GM04504 (cell line): ENCODE results near the gene RBM18.

Experiments used
- DNase-seq: peaks from one replicate; pipeline ENCODE4 v3.0.0-alpha.2; 2012; ENCODE audit warnings: low read depth

Gene RBM18

DNA sequence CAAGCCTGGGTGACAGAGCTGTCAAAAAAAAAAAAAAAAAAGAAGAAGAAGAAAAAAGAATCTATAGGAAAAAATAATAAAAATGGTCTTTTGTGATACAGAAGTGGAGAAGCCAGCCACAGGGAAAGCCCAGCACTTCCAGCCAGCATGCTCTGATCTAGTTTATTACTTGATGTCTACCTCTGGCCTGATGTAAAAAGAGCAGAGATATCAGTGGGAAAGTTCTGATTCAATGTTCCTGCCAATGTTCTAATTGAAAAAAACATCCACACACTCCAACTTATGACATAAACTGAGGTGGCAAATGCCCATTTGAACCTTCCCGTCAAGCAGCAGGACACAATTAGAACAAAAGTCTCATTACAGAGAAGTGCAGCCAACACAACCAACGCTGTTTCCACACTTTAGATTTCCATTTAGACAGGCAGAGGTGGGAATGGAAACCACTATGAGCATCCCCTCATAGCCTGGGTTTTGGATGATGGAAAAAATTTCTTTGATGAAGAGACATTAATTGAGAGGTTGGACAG lies 5.7 kb downstream of the RBM18 start:
- no peak for DNase-seq

DNA sequence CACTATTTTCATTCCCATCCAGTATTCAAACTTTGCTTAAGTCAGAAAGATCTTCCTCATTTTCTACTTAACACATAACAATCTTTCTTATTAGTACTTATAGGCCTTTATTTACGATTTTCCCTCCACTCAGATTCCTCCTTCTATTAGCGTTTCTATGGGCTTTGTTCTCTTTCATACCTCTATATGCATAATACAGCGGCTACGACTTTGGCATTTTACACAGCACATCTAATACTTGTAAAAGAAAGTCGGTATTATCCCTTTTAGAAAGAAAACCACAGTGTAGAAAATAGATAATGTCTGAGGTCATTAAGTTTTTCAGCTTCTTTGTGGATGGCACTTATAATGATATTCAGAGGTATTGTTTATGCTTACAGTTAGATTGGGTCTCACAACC lies 8.4 kb downstream of the RBM18 start:
- no peak for DNase-seq

DNA sequence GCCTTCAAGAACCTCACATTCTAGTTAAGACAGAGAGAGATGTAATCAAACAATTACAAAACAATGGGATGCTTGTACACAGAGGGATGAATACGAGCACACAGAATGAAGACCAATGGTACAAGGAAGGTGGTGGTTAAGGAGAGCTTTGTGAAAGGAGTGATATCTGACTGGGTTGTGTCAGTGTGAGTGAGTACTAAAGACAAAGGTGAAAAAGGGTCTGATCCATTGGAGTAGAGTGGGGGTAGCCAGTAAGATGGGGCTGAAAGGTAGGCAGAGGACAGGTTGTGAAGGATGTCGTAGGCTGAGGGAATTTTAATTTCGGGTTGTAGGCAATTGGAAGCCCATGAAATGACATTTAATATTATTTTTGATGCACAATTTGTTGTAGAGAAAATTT lies 9.9 kb downstream of the RBM18 start:
- DNase-seq = no peak

DNA sequence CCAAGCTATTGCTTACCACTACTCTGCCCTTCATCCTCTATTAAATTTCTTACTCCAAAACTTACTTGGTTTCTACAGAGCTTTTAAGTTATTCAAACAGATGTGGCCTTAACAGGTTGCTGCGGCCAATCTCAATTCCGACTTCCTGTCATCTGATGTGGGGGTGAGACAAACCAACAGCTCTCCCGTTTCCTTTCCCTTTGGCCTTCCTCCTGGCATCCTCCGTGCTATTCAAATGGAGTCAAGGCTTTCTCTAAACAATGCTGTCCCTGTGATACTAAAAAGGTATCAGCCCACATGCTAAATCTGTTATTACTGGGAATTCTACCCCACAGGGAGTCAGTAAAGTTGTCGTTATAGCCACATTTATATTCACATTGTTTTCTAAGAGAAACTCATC lies 11.8 kb downstream of the RBM18 start:
- DNase-seq = no peak

DNA sequence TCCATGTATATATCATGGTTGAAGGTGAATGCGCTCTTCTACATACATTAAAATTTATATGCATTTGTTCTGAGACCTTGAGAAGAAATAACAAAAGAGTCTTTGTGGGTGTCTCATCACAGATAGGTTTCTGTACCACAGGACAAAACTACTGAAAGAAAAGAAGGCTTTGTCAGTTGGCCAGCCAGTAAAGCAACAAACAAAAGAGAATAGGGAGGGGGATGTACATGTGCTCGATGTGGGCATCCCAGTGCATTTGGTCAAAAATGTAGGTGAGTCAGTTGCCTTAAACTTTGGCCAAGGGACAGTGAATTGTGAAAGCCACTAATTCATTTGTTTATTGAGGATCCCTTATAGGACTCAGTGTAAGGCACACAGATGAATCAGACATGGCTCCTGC lies 13.3 kb downstream of the RBM18 start:
- DNase-seq = no peak

DNA sequence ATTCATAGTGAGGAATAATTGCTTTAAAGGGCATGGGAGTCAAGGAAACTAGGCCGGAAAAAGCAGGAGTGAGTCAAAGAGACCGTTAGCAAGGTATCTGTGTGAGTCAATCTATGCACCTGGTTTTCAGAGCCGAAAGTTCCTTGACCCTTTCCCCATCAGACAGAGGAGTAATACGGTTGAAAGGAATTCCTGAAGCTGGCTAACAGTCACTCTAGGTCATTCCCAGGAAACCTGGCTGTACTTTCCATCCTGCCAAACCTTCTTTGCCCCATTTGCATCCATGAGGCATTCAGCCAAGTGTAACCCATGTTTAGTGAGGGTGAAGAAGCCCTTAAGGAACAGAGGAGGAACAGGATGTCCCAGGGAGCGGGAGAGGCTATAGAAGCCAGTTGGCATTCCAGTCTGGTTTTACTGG lies 16.2 kb downstream of the RBM18 start:
- no peak for DNase-seq

DNA sequence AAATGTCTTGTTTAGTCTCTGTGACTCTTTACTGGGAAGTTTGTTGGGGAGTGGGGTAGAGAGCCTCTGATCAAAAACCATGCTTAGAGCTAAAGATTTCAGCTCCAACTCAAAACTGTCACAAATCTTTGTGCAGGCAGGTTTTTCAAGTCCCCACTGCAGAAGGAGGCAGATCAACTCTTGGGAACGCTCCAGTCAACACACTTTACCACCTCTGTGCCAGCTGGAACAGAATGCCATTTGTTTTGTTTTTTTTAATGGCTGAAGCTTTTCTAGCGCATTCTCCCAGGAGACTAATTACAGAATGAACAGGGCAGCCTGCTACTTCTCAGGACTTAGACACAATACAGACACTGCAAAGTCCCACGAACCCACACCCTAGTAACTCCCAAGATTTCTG lies 18.0 kb downstream of the RBM18 start:
- DNase-seq = no peak

DNA sequence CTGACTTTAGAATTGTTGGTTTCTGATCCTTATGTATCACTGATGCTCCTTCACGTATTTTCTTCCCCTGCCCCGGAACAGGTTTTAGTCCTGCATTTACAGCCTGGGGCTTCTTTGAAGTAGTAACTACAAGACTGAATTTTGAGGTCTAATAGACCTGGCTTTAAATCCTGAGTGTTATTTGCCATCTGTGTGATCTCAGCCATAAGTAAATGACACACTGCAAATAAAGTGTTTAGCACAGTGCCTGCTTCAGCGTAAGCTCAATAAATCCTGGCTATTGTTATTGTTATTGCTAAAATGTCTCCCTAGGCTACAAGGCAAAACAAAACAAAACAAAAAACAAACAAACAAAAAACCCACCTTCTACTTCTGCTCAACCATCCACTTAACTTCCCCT lies 20.3 kb downstream of the RBM18 start:
- no peak for DNase-seq

DNA sequence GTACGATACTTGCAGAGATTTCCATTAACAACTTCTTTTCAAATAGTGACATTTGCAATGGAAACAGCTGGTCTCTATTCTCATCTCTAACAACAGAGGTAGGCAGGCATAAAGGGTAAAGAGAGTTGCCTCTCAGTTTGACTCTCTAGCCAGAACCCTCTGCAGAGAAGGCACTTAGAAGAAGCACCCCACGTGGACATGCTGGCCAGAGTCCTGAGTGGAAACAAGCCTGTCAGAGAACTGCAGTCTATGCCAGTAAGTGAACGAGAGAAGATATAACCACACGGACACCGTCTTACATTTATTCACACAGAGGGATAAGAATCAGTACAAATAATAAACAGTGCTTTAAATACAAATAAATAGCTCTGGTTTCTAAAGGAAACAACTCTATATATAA lies 24.9 kb downstream of the RBM18 start:
- DNase-seq = no peak

DNA sequence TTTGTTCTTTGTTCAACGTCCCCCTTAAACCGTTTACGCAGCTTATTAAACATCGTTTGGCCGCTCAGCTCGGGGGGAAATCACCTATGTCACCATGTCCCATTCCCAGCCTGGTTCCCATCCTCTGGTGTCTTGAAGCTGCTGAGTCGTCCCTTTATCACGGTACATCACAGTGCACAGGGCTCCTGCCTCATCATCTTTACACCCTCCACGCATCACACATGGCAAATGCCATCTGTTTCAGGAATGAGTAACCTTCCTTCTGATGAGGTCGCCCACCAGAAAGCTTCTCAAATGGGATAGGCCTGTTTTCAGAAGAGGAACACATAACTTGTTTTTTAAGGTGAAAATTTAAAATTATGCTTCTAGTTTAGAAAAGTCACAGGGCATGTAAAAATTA lies 28.0 kb downstream of the RBM18 start:
- DNase-seq = no peak

DNA sequence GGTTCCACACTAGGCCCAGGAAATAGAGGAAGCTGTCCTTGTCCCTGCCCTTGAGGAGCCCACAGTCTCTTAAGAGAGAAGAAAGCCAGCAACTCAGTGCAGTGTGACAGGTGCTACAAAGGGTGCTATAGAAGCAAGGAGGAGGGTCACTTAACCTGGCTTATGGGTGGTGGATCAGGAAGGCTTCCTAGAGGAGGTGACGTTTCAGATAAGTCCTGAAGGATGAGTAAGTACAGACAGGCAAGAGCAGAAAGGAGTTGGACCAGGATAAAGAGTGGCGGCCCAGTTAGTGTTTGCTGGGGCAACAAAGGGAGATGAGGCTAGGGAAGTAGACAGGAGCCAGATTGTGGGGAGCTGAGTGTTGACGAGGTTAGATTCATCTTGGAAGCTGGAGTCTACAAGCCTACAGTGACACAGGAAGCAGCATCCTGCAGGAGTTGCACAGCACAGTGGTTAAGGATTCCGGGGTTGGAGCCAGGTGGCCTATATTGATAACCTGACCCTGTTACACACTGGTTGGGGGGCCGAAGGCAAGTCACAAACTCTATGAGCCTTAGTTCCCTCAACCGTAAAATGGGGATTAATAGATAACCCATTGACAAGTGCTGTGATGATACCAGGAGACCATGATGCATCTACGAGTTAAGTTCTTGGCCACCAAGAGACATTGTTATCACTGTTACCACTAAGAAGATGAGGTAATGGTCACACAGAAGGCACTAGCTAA lies 30.5 kb downstream of the RBM18 start:
- DNase-seq = no peak

DNA sequence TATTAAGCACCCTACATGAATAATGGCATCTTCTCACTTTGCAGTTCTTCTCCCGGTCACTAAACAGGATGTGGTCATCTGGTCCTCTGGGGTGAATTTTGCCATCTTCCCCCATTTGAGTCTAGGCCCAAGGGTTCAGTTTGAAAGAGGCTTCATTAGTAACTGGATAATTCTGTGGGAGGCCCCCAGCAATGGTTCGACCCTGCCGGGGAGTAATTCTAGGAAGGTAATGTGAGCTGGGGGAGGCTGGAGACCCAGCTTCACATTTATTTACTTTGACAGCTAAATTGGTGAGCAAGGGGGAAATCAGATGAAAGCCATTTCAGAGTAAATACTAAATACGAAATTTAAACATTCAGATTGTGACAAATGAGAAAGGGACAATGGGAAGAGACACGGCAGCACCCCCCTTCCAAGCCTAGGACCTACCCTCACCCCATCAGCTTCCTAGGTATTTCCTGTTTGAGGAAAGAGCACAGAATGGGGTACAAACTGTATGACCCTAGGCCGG lies 31.8 kb downstream of the RBM18 start:
- DNase-seq = no peak

DNA sequence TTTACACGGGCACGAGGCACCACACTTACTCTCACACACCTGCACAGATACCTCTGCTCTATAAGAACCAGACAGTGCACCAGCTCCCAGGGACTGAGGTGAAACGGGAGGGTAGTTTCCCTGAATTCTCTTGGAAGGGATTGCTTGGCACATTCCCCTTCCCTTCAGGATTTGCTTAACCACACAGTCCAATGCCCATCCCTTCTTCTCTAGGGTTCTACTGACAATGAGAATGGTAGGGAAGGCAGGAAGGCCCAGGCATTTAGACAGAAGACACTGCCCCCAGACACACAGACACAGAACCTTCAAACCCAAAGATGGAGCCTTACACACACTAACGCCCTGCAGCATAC lies 35.2 kb downstream of the RBM18 start:
- no peak for DNase-seq

DNA sequence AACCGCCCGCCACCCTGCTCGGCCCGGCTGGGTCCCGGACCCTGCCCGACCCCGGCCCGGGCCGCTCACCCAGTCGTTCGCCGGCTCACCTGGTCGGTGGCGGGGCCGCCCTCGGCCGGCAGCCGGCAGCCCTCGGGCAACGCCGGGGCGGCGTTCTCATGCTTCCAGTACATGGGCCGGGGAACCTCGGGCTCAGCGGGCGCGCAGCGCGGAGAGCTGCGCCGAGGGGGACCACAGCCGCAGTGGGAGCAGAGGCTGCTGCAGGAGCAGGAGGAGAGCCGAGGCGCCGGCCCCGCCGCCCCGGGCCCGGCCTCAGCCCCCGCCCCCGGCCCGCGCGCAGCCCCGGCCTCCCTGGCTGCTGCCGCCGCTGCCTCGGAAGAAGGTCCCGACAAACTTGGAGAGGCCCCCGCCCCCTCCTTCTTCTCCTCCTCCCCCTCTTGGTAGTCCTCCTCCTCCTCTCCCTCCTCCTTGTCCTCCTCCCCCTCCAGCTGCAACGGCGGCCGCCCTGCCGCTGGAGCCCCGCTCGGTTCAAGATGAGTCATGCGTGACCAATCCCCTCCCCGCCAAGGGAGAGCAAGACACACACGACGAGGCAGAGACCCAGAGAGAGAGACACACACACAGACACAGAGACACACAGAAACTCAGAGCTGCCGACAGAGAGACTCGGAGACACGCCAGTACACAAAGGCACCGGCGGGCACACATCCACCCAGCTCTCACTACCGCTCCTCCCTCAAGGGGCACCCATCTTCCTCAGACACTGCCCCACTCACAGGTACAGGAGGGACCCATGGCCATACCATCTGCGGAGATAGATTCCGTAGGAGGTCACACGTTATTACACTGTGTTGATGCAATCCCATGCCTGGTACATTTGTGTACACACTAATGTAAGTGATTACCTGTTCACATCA lies 35.8 kb downstream of the RBM18 start, which contains the start of gene LHX6:
Gene LHX6 (minus strand): TSS at position 390 of the 917 bp plus-strand sequence. CDS start 217 bp downstream, at position 173.
- DNase-seq = no peak

DNA sequence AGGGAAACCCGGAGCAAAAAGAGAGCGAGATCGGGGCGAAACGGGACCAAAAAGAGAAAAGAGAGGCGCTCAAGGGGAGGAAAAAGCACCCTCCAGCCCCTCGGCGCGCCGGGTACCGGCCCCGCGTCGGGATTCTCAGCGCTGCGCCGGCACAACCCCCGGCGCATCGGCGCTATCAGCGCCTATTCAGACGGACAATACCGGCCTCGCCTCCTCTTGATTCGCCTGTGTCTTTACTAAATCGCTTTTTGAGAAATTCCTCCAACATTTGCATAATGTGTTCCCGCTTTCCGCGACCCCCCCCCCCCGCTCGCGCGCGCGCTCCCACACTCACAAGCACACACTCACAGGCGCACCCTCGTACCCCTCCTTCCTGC lies 36.5 kb downstream of the RBM18 start:
- DNase-seq = no peak

DNA sequence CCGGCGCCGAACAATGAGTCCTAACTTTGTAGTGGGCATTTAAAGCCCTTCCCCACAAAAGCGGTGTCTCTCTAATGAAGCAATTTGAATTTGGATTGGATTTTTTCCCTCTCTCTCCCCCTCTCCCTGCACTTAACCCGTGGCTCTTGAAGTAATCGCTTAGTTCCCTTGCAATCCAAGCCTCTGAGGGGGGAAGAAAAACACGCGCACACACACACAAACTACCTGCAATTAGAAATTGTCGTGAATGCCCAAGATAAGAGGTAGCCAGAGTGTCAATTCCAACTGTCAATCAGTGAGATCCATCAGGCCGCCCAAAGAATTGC lies 37.1 kb downstream of the RBM18 start:
- DNase-seq = no peak

DNA sequence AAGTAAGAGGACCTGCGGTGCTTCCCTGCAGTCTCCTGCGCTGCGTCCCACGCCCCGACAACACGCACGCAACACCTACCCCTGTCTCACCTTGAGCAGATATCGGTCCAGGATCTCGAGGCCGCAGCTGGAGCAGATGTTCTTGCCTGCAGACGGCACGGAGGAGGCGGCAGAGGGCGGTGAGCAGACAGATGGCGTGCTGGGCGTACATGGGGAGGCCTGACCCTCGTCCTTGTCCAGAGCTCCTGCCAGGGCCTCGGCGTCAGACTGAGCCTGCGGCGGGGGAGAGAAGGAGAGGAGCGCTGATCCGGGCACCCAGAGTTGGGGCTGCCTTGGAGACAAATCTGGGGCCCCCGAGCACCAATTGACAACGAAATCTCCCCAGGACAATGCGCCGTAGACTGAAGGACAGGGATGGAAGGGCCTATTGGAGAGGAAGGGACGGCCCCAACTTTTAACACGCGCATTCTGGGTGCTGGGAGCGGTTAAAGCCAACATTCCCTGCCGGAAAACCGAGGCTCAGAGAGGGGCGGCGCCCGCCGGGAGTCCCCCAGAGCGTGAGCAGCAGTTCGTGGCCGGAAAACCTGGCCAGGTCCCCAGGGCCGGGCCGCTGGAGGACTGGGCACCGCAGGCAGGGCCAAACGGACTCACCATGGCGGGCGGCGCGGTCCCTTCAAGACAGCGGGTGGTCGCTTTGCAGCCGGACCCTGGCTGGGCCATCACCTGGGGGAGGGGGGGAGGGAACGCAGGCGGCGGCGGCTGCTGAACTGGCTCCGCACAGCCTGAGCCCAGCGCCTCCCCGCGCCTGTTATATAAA lies 37.7 kb downstream of the RBM18 start:
- no peak for DNase-seq

DNA sequence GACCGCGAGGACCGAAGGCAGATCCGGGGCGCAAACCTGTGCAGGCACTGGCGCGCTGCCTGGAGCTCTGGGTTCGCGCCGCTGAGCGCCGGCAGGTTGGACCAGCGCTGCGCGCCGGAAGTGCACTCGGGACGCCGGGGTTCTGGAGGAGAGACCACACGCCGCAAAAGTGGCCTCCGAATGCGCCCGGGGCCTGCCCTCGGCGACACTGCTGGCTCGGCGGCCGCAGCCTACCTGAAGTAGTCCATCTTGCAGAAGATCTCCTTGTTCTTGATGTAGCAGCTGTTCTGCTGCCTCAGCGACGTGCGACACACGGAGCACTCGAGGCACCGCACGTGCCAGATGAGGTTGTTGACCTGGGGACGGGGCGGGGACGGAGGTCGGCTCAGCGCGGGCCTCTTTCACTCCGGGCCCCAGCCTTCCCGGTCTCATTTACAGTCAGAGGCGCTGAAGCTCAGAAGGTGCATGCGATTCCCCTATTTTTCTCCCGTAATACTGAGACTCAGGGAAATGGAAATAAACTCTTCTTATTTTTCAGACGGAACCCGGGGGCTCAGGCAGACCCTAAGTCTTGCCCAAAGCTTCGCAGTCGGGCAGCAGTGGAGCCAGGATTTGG lies 38.4 kb downstream of the RBM18 start:
- no peak for DNase-seq

DNA sequence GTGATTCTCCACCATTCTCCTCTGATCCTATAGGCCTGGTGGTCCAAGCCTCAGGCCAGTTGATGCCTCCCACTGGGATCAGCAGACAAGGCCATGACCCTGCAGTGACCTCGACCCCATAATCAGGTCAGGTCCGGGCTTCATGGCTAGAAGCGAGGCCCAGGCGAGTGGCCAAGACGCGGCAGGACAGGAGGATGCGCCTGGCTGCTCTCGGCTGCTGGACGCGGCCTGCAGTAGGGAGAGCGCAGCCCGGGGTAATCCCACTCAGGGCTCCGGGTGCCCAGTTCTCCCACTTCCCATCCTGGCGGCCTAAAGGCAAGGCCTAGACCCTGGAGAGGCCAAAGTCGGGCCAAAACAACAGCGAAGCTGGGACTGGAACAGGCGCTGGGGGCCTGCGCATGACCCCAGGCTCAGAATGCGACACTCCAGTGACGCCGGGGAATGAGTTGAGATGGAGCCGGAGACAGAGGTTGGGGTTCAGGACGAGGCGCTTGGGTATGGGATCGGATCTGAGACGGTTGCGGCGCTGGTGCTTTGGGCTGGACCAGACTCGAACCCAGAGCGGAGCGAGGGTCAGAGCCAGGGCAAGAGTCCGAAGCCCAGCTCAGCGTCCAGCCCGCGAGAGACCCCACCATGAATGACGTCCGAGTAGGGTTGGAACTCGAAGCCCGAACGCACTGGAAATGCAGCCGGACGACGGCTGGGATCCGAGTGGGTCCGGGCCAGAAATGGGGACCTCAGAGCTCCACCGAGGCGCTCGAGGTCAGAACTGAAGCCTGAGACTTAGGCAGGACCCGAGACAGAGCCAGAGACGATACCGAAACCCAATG lies 39.1 kb downstream of the RBM18 start:
- DNase-seq = no peak

DNA sequence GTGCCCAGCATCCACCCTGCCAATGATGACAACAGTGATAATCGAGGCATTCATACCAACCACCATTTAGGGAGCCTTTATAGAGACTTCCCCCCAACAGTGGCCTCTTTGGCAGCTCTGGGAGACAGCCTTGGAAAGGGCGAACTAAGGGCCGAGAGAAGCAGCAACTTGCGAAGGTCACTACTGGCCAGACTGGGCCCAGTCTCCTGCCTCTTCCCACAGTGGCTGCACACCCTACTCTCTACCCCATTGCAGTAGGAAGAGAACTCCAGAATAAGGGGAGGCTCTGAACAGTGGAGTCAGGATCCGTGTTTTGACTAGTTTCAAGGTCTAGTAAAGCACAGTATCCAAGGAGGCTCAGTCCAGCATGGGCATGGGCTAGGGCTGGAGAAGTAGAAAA lies 41.2 kb downstream of the RBM18 start:
- no peak for DNase-seq

DNA sequence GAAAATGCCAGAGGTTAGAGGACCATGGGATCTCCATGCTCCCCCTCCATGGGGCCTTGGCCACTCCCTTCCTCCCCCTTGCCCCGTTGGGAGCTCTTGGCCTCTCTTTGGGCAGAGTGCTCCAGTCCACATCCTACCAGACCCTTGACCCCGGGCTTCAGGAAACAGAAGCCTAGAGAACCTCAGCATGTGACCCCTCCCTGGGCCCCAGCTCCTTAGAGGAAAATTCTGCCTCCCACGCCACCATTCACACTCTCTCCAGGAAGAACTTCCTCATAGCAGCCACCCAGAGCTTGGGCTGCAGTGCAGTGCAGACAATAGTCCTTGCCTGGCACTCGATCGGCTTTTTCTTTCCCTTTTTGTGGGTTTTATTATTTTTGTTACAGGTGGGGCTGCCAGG lies 41.8 kb downstream of the RBM18 start:
- DNase-seq = no peak
